Uterus (tissue), 4 donors: ENCODE measurements around the gene ASTN2. TPM values are rescaled to one million over a fixed set of nuclear protein-coding genes. Genes with fewer than 3 reads are reported as not detected.

Source experiments
- DNase-seq, 2 donors: peaks; one replicate each; pipeline ENCODE4 v3.0.0-alpha.2; 2019 to 2020
- H3K27ac ChIP-seq, 2 donors: fragments of 200-600 bp; sonication (generic); 1 replicate in 1 of 2; 2 replicates in 1 of 2; pipeline ENCODE4 v1.5.1; 2016 to 2018
- H3K27me3 ChIP-seq, 2 donors: fragments of 200-600 bp; sonication (generic); one replicate each; pipeline ENCODE4 v1.5.1; 2018 to 2019; ENCODE audit warnings: control low read depth in 1 of 2
- H3K36me3 ChIP-seq, 2 donors: fragments of 200-600 bp; sonication (generic); one replicate each; pipeline ENCODE4 v1.5.1; 2019; ENCODE audit warnings: control low read depth in 1 of 2
- H3K4me1 ChIP-seq, 2 donors: fragments of 200-600 bp; sonication (generic); one replicate each; pipeline ENCODE4 v1.5.1; 2018 to 2019; ENCODE audit warnings: control low read depth in 1 of 2
- H3K4me3 ChIP-seq, 2 donors: fragments of 200-600 bp; sonication (generic); 1 replicate in 1 of 2; 2 replicates in 1 of 2; pipeline ENCODE4 v1.5.1; 2018 to 2019; ENCODE audit warnings: mild to moderate bottlenecking in 1 of 2
- H3K9me3 ChIP-seq, 2 donors: fragments of 200-600 bp; sonication (generic); one replicate each; pipeline ENCODE4 v1.5.1; 2019; ENCODE audit warnings: control low read depth in 1 of 2
- CTCF ChIP-seq, 4 experiments: fragments of 200-600 bp in 2 of 4; fragments of 450-650 bp in 2 of 4; sonication (generic) in 2 of 4; IDR thresholded peaks; one replicate each; pipeline ENCODE4 v1.5.1; 2016 to 2019; ENCODE audit warnings: antibody characterized with exemption in 4 of 4, mild to moderate bottlenecking in 2 of 4, moderate library complexity in 1 of 4
- POLR2A ChIP-seq, 2 donors: fragments of 450-650 bp; IDR thresholded peaks; one replicate each; pipeline ENCODE4 v1.6.1; 2016; ENCODE audit warnings: antibody characterized with exemption in 2 of 2, mild to moderate bottlenecking in 1 of 2, moderate library complexity in 1 of 2
- intact Hi-C: fragments of 100-400 bp; cut with DNase I; formaldehyde crosslinking; loops from one replicate; pipeline ENCODE4 v1.15.1; 2023; ENCODE audit warnings: low total_unique reads
- total RNA-seq, 4 donors: library from RNA; depleted of rRNA in 3 of 4; stranded (reverse); fragments of >200 nt in 3 of 4; gene quantifications; one replicate each; pipeline versions ENCODE4 v1.1.0 to v1.2.4, GENCODE V29; 2014 to 2023
- donor health status: DM: yes; HTN: yes; CAD: no.

ASTN2 gene
- total RNA-seq, 4 donors from 2014 or later = 1.8 to 8.6 (median 6.7) TPM

GRCh38 chr9:116616304-116616914 is 798.4 kb downstream of the ASTN2 start:
- intact Hi-C loops = no loop called here
- no peaks in the 10 kb centered on the region for H3K9me3 ChIP-seq
- no peak overlapping the region for H3K4me3 ChIP-seq
- H3K27me3 ChIP-seq = no peaks in the 10 kb centered on the region
- no peak for DNase-seq
- TF ChIP-seq POLR2A (IDR thresholded peaks at IDR 0.05) = no peak
- no peak overlapping the region for H3K27ac ChIP-seq
- H3K36me3 ChIP-seq = no peaks in the 10 kb centered on the region
- H3K4me1 ChIP-seq = no peaks in the 10 kb centered on the region

GRCh38 chr9:116608064-116608463 is 806.8 kb downstream of the ASTN2 start:
- peak overlapping the region in 1 of 2 donors; percentile 86 for H3K27ac ChIP-seq
- no peak overlapping the region for H3K4me3 ChIP-seq
- H3K9me3 ChIP-seq = no peaks in the 10 kb centered on the region
- H3K4me1 ChIP-seq = peaks cover 0 to 7% of the 10 kb centered on the region in 2 donors
- TF ChIP-seq POLR2A (IDR thresholded peaks at IDR 0.05) (no peak), CTCF (IDR thresholded peaks at IDR 0.05) (no peak)
- no peaks in the 10 kb centered on the region for H3K36me3 ChIP-seq
- no peak for DNase-seq
- intact Hi-C loops = no loop called here
- H3K27me3 ChIP-seq = no peaks in the 10 kb centered on the region

GRCh38 chr9:116605904-116606341 is 808.9 kb downstream of the ASTN2 start:
- intact Hi-C loops = no loop called here
- Histone ChIP-seq H3K4me1 (peaks cover 0 to 7% of the 10 kb centered on the region in 2 donors), H3K36me3 (no peaks in the 10 kb centered on the region), H3K4me3 (no peak overlapping the region), H3K9me3 (no peaks in the 10 kb centered on the region), H3K27ac (peak overlapping the region; percentile 82 to 86), H3K27me3 (no peaks in the 10 kb centered on the region)
- DNase-seq = peak; percentile 79 to 87
- TF ChIP-seq POLR2A (IDR thresholded peaks at IDR 0.05) = no peak

GRCh38 chr9:116605060-116605459 is 809.8 kb downstream of the ASTN2 start:
- TF ChIP-seq POLR2A (IDR thresholded peaks at IDR 0.05) = no peak
- no peak for TF ChIP-seq CTCF (IDR thresholded peaks at IDR 0.05)
- Histone ChIP-seq H3K27me3 (no peaks in the 10 kb centered on the region), H3K9me3 (no peaks in the 10 kb centered on the region), H3K4me1 (peaks cover 0 to 7% of the 10 kb centered on the region in 2 donors), H3K36me3 (no peaks in the 10 kb centered on the region), H3K27ac (peak overlapping the region; percentile 82 to 86), H3K4me3 (no peak overlapping the region)
- DNase-seq = no peak
- intact Hi-C loops = no loop called here

DNA sequence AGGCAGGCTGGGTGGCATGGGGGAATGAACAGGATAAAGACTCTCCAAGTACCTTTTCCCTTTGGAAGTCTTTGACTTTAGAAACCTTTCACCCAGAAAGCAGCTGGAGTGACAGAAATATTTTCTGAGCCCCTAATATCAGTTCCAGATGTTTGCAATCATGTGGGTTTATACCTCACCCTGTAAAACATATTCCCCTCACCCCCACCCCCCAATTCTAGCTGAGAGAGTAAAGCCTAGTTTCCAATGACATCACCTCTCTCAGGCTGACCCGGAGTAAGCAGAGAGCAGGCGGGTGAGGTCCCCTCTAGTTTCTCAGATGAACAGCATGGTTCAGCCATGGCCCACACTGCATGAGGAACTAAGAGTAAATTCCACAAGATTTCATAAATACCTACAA is 810.6 kb downstream of the ASTN2 start:
- intact Hi-C loops = no loop called here
- DNase-seq = no peak

More for the DNA sequence above, 810.6 kb downstream of the ASTN2 start:
- Histone ChIP-seq H3K4me3 (no peak overlapping the region), H3K36me3 (no peaks in the 10 kb centered on the region), H3K27ac (peak overlapping the region; percentile 82 to 86), H3K4me1 (peaks cover 0 to 7% of the 10 kb centered on the region in 2 donors), H3K9me3 (no peaks in the 10 kb centered on the region), H3K27me3 (no peaks in the 10 kb centered on the region)
- no peak for TF ChIP-seq CTCF (IDR thresholded peaks at IDR 0.05)
